A549 (cell line): ENCODE data around the gene HIVEP1.

Experiments used
- BCL3 ChIP-seq: fragments of >200 bp; sonication (Bioruptor Twin); formaldehyde crosslinking; IDR thresholded peaks from 3 replicates; pipeline ENCODE4 v1.6.1; 2016
- CEBPB ChIP-seq, 2 experiments: fragments of >200 bp in 1 of 2; sonication (Bioruptor Twin) in 1 of 2; formaldehyde crosslinking in 1 of 2; IDR thresholded peaks; 2 replicates each; pipeline ENCODE4 v1.6.1; 2012 to 2016
- CTCF ChIP-seq: fragments of >200 bp; sonication (Bioruptor Twin); formaldehyde crosslinking; IDR thresholded peaks from 3 replicates; pipeline ENCODE4 v1.5.1; 2016
- ELK1 ChIP-seq: fragments of 150-350 bp; IDR thresholded peaks from 2 replicates; pipeline ENCODE4 v1.6.1; 2014; ENCODE audit warnings: low read depth, mild to moderate bottlenecking, low read length
- FOXS1 ChIP-seq: fragments of 250-450 bp; sonication (Bioruptor Pico); IDR thresholded peaks from 2 replicates; pipeline ENCODE4 v1.5.0; 2020; ENCODE audit warnings: mild to moderate bottlenecking, moderate library complexity
- KDM1A ChIP-seq: fragments of 200-600 bp; sonication (generic); IDR thresholded peaks from 2 replicates; pipeline ENCODE4 v1.6.1; 2016; ENCODE audit warnings: low read depth, mild to moderate bottlenecking
- KDM5A ChIP-seq: fragments of 200-600 bp; sonication (generic); IDR thresholded peaks from 2 replicates; pipeline ENCODE4 v1.6.1; 2016; ENCODE audit warnings: antibody characterized with exemption, mild to moderate bottlenecking
- MAZ ChIP-seq: fragments of 150-350 bp; IDR thresholded peaks from 2 replicates; pipeline ENCODE4 v1.6.1; 2014; ENCODE audit warnings: antibody characterized with exemption, low read depth, low read length, borderline replicate concordance
- MYC ChIP-seq: IDR thresholded peaks from 2 replicates; pipeline ENCODE4 v1.6.1; 2012; ENCODE audit warnings: mild to moderate bottlenecking, inconsistent platforms, low read length, improper control_type of control experiment, borderline replicate concordance
- POLR2A ChIP-seq: IDR thresholded peaks from 2 replicates; pipeline ENCODE4 v1.6.1; 2012; ENCODE audit warnings: mild to moderate bottlenecking, low read length
- RCOR1 ChIP-seq: fragments of 150-350 bp; IDR thresholded peaks from 2 replicates; pipeline ENCODE4 v1.6.1; 2014; ENCODE audit warnings: antibody characterized with exemption, low read length, low read depth
- REST ChIP-seq: fragments of 200-600 bp; sonication (generic); IDR thresholded peaks from 2 replicates; pipeline ENCODE4 v1.6.1; 2016; ENCODE audit warnings: antibody characterized with exemption, mild to moderate bottlenecking, moderate library complexity
- RFX5 ChIP-seq: fragments of 450-650 bp; IDR thresholded peaks from 2 replicates; pipeline ENCODE4 v1.7.1; 2014; ENCODE audit warnings: antibody characterized with exemption, mild to moderate bottlenecking, moderate library complexity

GRCh38 chr6:12149944-12150510 lies 137.9 kb downstream of the HIVEP1 start:
- TF ChIP-seq CTCF (no peak), FOXS1 (no peak), KDM1A (no peak), BCL3 (no peak), KDM5A (no peak), POLR2A (no peak), MYC (no peak), RFX5 (no peak), CEBPB (IDR thresholded peaks at IDR 0.05) (no peak), REST (no peak), RCOR1 (no peak), ELK1 (no peak), MAZ (no peak)
